SW480 (cell line): ENCODE results near the gene CYTH3.
A peak's percentile ranks its signal among the peaks of the same experiment; 100 is the strongest.
"Not testable (repeated sequence)": the region's sequence is repeated elsewhere in the genome, so short reads cannot be mapped to it uniquely, and the experiment has no call there.

ENCODE experiments used
- DNase-seq: peaks from one replicate; pipeline ENCODE4 v3.0.0-alpha.2; 2016; ENCODE audit warnings: low spot score

CYTH3 gene

GRCh38 chr7:6232116-6232515 lies 40.3 kb downstream of the CYTH3 start:
- DNase-seq = no peak

- DNase-seq = no peak
Measured at GRCh38 chr7:6231184-6231583, 41.2 kb downstream of the CYTH3 start.

GRCh38 chr7:6229284-6229683 lies 43.1 kb downstream of the CYTH3 start:
- not testable (repeated sequence) for DNase-seq

GRCh38 chr7:6228361-6229229 lies 43.8 kb downstream of the CYTH3 start:
- no peak for DNase-seq

GRCh38 chr7:6227294-6227846 lies 45.1 kb downstream of the CYTH3 start:
- no peak for DNase-seq

GRCh38 chr7:6226194-6226799 lies 46.1 kb downstream of the CYTH3 start:
- DNase-seq = peak; percentile 80

GRCh38 chr7:6223411-6223810 lies 49.0 kb downstream of the CYTH3 start:
- not testable (repeated sequence) for DNase-seq

GRCh38 chr7:6223010-6223409 lies 49.4 kb downstream of the CYTH3 start:
- not testable (repeated sequence) for DNase-seq

- no peak for DNase-seq
Measured at GRCh38 chr7:6221340-6222319, 50.8 kb downstream of the CYTH3 start.

- DNase-seq = no peak
Measured at GRCh38 chr7:6218329-6218728, 54.1 kb downstream of the CYTH3 start.

- DNase-seq = no peak
Measured at GRCh38 chr7:6212008-6212407, 60.4 kb downstream of the CYTH3 start.

GRCh38 chr7:6210621-6211372 lies 61.6 kb downstream of the CYTH3 start:
- DNase-seq = no peak

- no peak for DNase-seq
Measured at GRCh38 chr7:6209340-6209739, 63.1 kb downstream of the CYTH3 start.

- no peak for DNase-seq
Measured at GRCh38 chr7:6208573-6209328, 63.7 kb downstream of the CYTH3 start.

GRCh38 chr7:6205971-6206660 lies 66.3 kb downstream of the CYTH3 start:
- DNase-seq = no peak

GRCh38 chr7:6203381-6203780 lies 69.0 kb downstream of the CYTH3 start:
- no peak for DNase-seq

GRCh38 chr7:6202117-6202516 lies 70.3 kb downstream of the CYTH3 start:
- no peak for DNase-seq

- DNase-seq = no peak
Measured at GRCh38 chr7:6200971-6201370, 71.5 kb downstream of the CYTH3 start.

- no peak for DNase-seq
Measured at GRCh38 chr7:6198689-6199595, 73.5 kb downstream of the CYTH3 start.
